Neural progenitor cell (in vitro differentiated cells): ENCODE measurements around the gene YEATS2. TPM values are rescaled to one million over a fixed set of nuclear protein-coding genes. Genes with fewer than 3 reads are reported as not detected.

Source experiments
- DNase-seq: peaks from one replicate; pipeline ENCODE4 v3.0.0-alpha.2; 2016; ENCODE audit warnings: low spot score
- H2AFZ ChIP-seq: fragments of 200-600 bp; sonication (generic); replicated peaks from 2 replicates; pipeline ENCODE4 v1.6.1; 2016; ENCODE audit warnings: antibody characterized with exemption
- H3F3A ChIP-seq: fragments of 200-600 bp; sonication (generic); 2 replicates; pipeline ENCODE4 v1.6.1; 2016; ENCODE audit warnings: antibody characterized with exemption, low read depth
- H3K27ac ChIP-seq: fragments of 200-600 bp; sonication (generic); 2 replicates; pipeline ENCODE4 v1.5.1; 2016; ENCODE audit warnings: mild to moderate bottlenecking
- H3K27me3 ChIP-seq: fragments of 200-600 bp; sonication (generic); 2 replicates; pipeline ENCODE4 v1.6.1; 2016; ENCODE audit warnings: mild to moderate bottlenecking, moderate library complexity
- H3K36me3 ChIP-seq: fragments of 200-600 bp; sonication (generic); 2 replicates; pipeline ENCODE4 v1.5.1; 2016
- H3K4me1 ChIP-seq: fragments of 200-600 bp; sonication (generic); 2 replicates; pipeline ENCODE4 v1.6.1; 2016; ENCODE audit warnings: mixed run types
- H3K4me2 ChIP-seq: fragments of 200-600 bp; sonication (generic); 2 replicates; pipeline ENCODE4 v1.6.1; 2016
- H3K4me3 ChIP-seq: fragments of 200-600 bp; sonication (generic); 2 replicates; pipeline ENCODE4 v1.5.1; 2016
- H3K79me2 ChIP-seq: fragments of 200-600 bp; sonication (generic); 2 replicates; pipeline ENCODE4 v1.6.1; 2016; ENCODE audit warnings: low read depth
- H3K9ac ChIP-seq: fragments of 200-600 bp; sonication (generic); 2 replicates; pipeline ENCODE4 v1.6.1; 2016
- H3K9me3 ChIP-seq: fragments of 200-600 bp; sonication (generic); 2 replicates; pipeline ENCODE4 v1.5.1; 2016; ENCODE audit warnings: low read depth
- H4K20me1 ChIP-seq: fragments of 200-600 bp; sonication (generic); 2 replicates; pipeline ENCODE4 v1.6.1; 2016; ENCODE audit warnings: low read depth
- H3K27ac Mint-ChIP-seq: 3 replicates; pipeline ENCODE4 v1.8.0; 2021; ENCODE audit warnings: mixed read lengths
- H3K27me3 Mint-ChIP-seq: 2 replicates; pipeline ENCODE4 v1.8.0; 2022; ENCODE audit warnings: low read depth, mild to moderate bottlenecking, inconsistent platforms, moderate library complexity, mixed read lengths; ENCODE audit not compliant: insufficient read depth
- H3K36me3 Mint-ChIP-seq: 3 replicates; pipeline ENCODE4 v1.8.0; 2021; ENCODE audit warnings: mixed read lengths
- H3K4me1 Mint-ChIP-seq: 3 replicates; pipeline ENCODE4 v1.8.0; 2021; ENCODE audit warnings: mixed read lengths
- H3K4me3 Mint-ChIP-seq: 3 replicates; pipeline ENCODE4 v1.8.0; 2021; ENCODE audit warnings: mild to moderate bottlenecking, moderate library complexity, mixed read lengths
- H3K9me3 Mint-ChIP-seq: 3 replicates; pipeline ENCODE4 v1.8.0; 2020; ENCODE audit warnings: mixed read lengths
- CTCF ChIP-seq: fragments of 200-600 bp; sonication (generic); IDR thresholded peaks from 2 replicates; pipeline ENCODE4 v1.5.1; 2017; ENCODE audit warnings: antibody characterized with exemption, mild to moderate bottlenecking
- EZH2 ChIP-seq: fragments of 200-600 bp; sonication (generic); IDR thresholded peaks from 2 replicates; pipeline ENCODE4 v1.6.1; 2017; ENCODE audit warnings: antibody characterized with exemption, mild to moderate bottlenecking, moderate library complexity
- EZH2phosphoT487 ChIP-seq: fragments of 200-600 bp; sonication (generic); IDR thresholded peaks from 2 replicates; pipeline ENCODE4 v1.6.1; 2017; ENCODE audit warnings: antibody characterized with exemption
- total RNA-seq: library from RNA; depleted of rRNA; stranded (reverse); fragments of >200 nt; gene quantifications from 2 replicates; pipeline ENCODE4 v1.2.3, GENCODE V29; 2015; ENCODE audit warnings: low replicate concordance

YEATS2 gene
- total RNA-seq, 1 donor from 2014 or later: 72.1 TPM

- TF ChIP-seq EZH2phosphoT487 (no peak), EZH2 (no peak), CTCF (no peak)
- H3K4me2 ChIP-seq: no peak overlapping the region
- H3K27ac ChIP-seq: no peak overlapping the region
- Mint-ChIP-seq H3K27ac (no peak overlapping the region), H3K27me3 (peaks cover 5% of the 10 kb centered on the region), H3K4me3 (no peak overlapping the region), H3K9me3 (peaks cover 2% of the 10 kb centered on the region), H3K4me1 (peaks cover 10% of the 10 kb centered on the region), H3K36me3 (peaks cover 8% of the 10 kb centered on the region)
- DNase-seq: no peak
- H3K27me3 ChIP-seq: peaks cover under 1% of the 10 kb centered on the region
- H3K79me2 ChIP-seq: no peaks in the 10 kb centered on the region
- H3K4me1 ChIP-seq: peaks cover 7% of the 10 kb centered on the region
- no peaks in the 10 kb centered on the region for H3K36me3 ChIP-seq
- H3K9me3 ChIP-seq: no peaks in the 10 kb centered on the region
- H3K4me3 ChIP-seq: no peak overlapping the region
- H4K20me1 ChIP-seq: peaks cover 4% of the 10 kb centered on the region
- H3F3A ChIP-seq: peaks cover 18% of the 10 kb centered on the region
- no peak overlapping the region for H2AFZ ChIP-seq
- no peak overlapping the region for H3K9ac ChIP-seq
These were observed 120.5 kb downstream of the YEATS2 start for GRCh38 chr3:183818041-183818620.

- Histone ChIP-seq H2AFZ (no peak overlapping the region), H3K4me2 (no peak overlapping the region), H4K20me1 (peaks cover 9% of the 10 kb centered on the region), H3F3A (peaks cover 20% of the 10 kb centered on the region), H3K4me1 (peaks cover 8% of the 10 kb centered on the region), H3K9ac (no peak overlapping the region), H3K27ac (no peak overlapping the region), H3K9me3 (no peaks in the 10 kb centered on the region), H3K36me3 (no peaks in the 10 kb centered on the region), H3K79me2 (no peaks in the 10 kb centered on the region), H3K27me3 (peaks cover 9% of the 10 kb centered on the region), H3K4me3 (no peak overlapping the region)
- Mint-ChIP-seq H3K4me3 (no peak overlapping the region), H3K4me1 (peaks cover 10% of the 10 kb centered on the region), H3K27me3 (peaks cover 5% of the 10 kb centered on the region), H3K27ac (no peak overlapping the region), H3K9me3 (peaks cover 2% of the 10 kb centered on the region), H3K36me3 (peaks cover 6% of the 10 kb centered on the region)
- DNase-seq: no peak
- no peak for TF ChIP-seq EZH2phosphoT487
- no peak for TF ChIP-seq EZH2
- TF ChIP-seq CTCF: no peak
These were observed 121.4 kb downstream of the YEATS2 start for GRCh38 chr3:183818706-183819624.

DNA sequence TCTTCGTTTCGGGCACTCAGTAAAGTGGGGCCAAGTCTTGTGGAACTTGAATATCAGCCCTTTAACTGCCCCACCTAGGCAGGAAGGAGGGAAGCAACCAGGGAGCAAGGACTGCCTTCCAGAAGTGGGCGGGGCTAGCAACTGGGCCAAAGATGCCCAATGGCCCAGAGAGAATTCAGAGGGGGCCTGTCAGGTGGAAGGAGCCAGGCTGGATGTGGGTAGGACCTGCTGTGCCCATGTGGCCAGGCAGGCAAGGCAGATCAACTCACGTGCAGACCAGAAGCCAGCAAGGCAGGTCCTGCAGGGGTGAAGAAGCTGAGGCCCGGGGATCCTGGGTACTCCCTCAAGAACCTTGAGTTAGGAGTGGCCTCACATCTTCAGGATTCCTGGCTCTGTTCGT lies 122.2 kb downstream of the YEATS2 start:
- H3K36me3 Mint-ChIP-seq: peaks cover 3% of the 10 kb centered on the region
- no peak for DNase-seq
- no peak overlapping the region for H3K27ac Mint-ChIP-seq
- no peak for TF ChIP-seq EZH2
- no peak for TF ChIP-seq CTCF
- no peak for TF ChIP-seq EZH2phosphoT487
- H4K20me1 ChIP-seq: peaks cover 14% of the 10 kb centered on the region
- no peak overlapping the region for H3K4me2 ChIP-seq
- H3K9ac ChIP-seq: no peak overlapping the region
- peaks cover 28% of the 10 kb centered on the region for H3F3A ChIP-seq
- peaks cover 16% of the 10 kb centered on the region for H3K27me3 ChIP-seq
- peaks cover 5% of the 10 kb centered on the region for H3K27me3 Mint-ChIP-seq
- H3K27ac ChIP-seq: no peak overlapping the region
- no peaks in the 10 kb centered on the region for H3K9me3 ChIP-seq
- H3K4me3 Mint-ChIP-seq: no peak overlapping the region
- peaks cover 2% of the 10 kb centered on the region for H3K9me3 Mint-ChIP-seq
- H3K36me3 ChIP-seq: no peaks in the 10 kb centered on the region
- peaks cover 16% of the 10 kb centered on the region for H3K4me1 Mint-ChIP-seq
- H3K79me2 ChIP-seq: no peaks in the 10 kb centered on the region
- no peak overlapping the region for H2AFZ ChIP-seq
- H3K4me3 ChIP-seq: no peak overlapping the region
- peaks cover 15% of the 10 kb centered on the region for H3K4me1 ChIP-seq
